SK-N-SH treated with all-trans-retinoic acid at 6 μM for 48 hours (cell line): ENCODE measurements around the gene ZBTB46.

Experiments used
- ATAC-seq: fragments of 200-7000 bp; cut with Tn5 transposase; 3 replicates; pipeline ENCODE4 v1.9.1; 2020; ENCODE audit warnings: mild to moderate bottlenecking, moderate library complexity
- ARNTL ChIP-seq: fragments of 450-650 bp; formaldehyde crosslinking; IDR thresholded peaks from 2 replicates; pipeline ENCODE4 v1.5.0; 2020; ENCODE audit warnings: low read depth, mild to moderate bottlenecking, moderate library complexity, borderline replicate concordance
- BACH2 ChIP-seq: fragments of 250-450 bp; sonication (Bioruptor Pico); IDR thresholded peaks from 2 replicates; pipeline ENCODE4 v1.9.0; 2021; ENCODE audit warnings: mild to moderate bottlenecking, borderline replicate concordance
- CREB5 ChIP-seq: fragments of 250-450 bp; sonication (Bioruptor Pico); IDR thresholded peaks from 2 replicates; pipeline ENCODE4 v1.5.1; 2020; ENCODE audit warnings: low read depth, mild to moderate bottlenecking, moderate library complexity
- CSDC2 ChIP-seq: fragments of 250-450 bp; sonication (Bioruptor Pico); IDR thresholded peaks from 2 replicates; pipeline ENCODE4 v1.5.0; 2020; ENCODE audit warnings: mild to moderate bottlenecking, moderate library complexity
- CSRNP3 ChIP-seq: fragments of 250-450 bp; sonication (Bioruptor Pico); IDR thresholded peaks from 2 replicates; pipeline ENCODE4 v1.5.1; 2021; ENCODE audit warnings: mild to moderate bottlenecking, moderate library complexity
- ESRRG ChIP-seq: fragments of 250-450 bp; sonication (Bioruptor Pico); IDR thresholded peaks from 2 replicates; pipeline ENCODE4 v1.6.1; 2021; ENCODE audit warnings: mild to moderate bottlenecking
- GLIS3 ChIP-seq: fragments of 250-450 bp; sonication (Bioruptor Pico); IDR thresholded peaks from 2 replicates; pipeline ENCODE4 v1.5.0; 2020; ENCODE audit warnings: mild to moderate bottlenecking, moderate library complexity
- ISL1 ChIP-seq: fragments of 250-450 bp; sonication (Bioruptor Pico); IDR thresholded peaks from 2 replicates; pipeline ENCODE4 v2.1.2; 2022; ENCODE audit warnings: mild to moderate bottlenecking, moderate library complexity
- OSR1 ChIP-seq: fragments of 250-450 bp; sonication (Bioruptor Pico); IDR thresholded peaks from 2 replicates; pipeline ENCODE4 v1.8.0; 2022; ENCODE audit warnings: moderate library complexity, mild to moderate bottlenecking, inconsistent platforms
- PATZ1 ChIP-seq: fragments of 250-450 bp; sonication (Bioruptor Pico); IDR thresholded peaks from 2 replicates; pipeline ENCODE4 v1.8.0; 2020; ENCODE audit warnings: mild to moderate bottlenecking, moderate library complexity, borderline replicate concordance
- POU6F1 ChIP-seq: fragments of 250-450 bp; sonication (Bioruptor Pico); IDR thresholded peaks from 2 replicates; pipeline ENCODE4 v1.8.0; 2021; ENCODE audit warnings: low read depth, mild to moderate bottlenecking, moderate library complexity, borderline replicate concordance
- PPARA ChIP-seq: fragments of 250-450 bp; sonication (Bioruptor Pico); IDR thresholded peaks from 2 replicates; pipeline ENCODE4 v1.5.0; 2020; ENCODE audit warnings: mild to moderate bottlenecking, borderline replicate concordance
- RARB ChIP-seq: fragments of 250-450 bp; sonication (Bioruptor Pico); IDR thresholded peaks from 2 replicates; pipeline ENCODE4 v1.8.0; 2021; ENCODE audit warnings: mild to moderate bottlenecking, moderate library complexity
- SNAI2 ChIP-seq: fragments of 250-450 bp; sonication (Bioruptor Pico); IDR thresholded peaks from 2 replicates; pipeline ENCODE4 v1.5.0; 2020; ENCODE audit warnings: mild to moderate bottlenecking, moderate library complexity
- TCF4 ChIP-seq: fragments of 250-450 bp; sonication (Bioruptor Pico); IDR thresholded peaks from 2 replicates; pipeline ENCODE4 v1.8.0; 2021; ENCODE audit warnings: mild to moderate bottlenecking, moderate library complexity, borderline replicate concordance
- TOX ChIP-seq: fragments of 250-450 bp; sonication (Bioruptor Pico); IDR thresholded peaks from 2 replicates; pipeline ENCODE4 v1.8.0; 2021; ENCODE audit warnings: mild to moderate bottlenecking, moderate library complexity, borderline replicate concordance
- TSHZ2 ChIP-seq: fragments of 250-450 bp; sonication (Bioruptor Pico); IDR thresholded peaks from 2 replicates; pipeline ENCODE4 v1.5.0; 2020; ENCODE audit warnings: mild to moderate bottlenecking, moderate library complexity
- ZC3H10 ChIP-seq: fragments of 250-450 bp; sonication (Bioruptor Pico); IDR thresholded peaks from 2 replicates; pipeline ENCODE4 v1.5.1; 2021; ENCODE audit warnings: mild to moderate bottlenecking, moderate library complexity
- ZFP3 ChIP-seq: fragments of 250-450 bp; sonication (Bioruptor Pico); IDR thresholded peaks from 2 replicates; pipeline ENCODE4 v1.5.0; 2020; ENCODE audit warnings: mild to moderate bottlenecking, moderate library complexity
- ZNF565 ChIP-seq: fragments of 450-650 bp; formaldehyde crosslinking; conservative IDR thresholded peaks from 2 replicates; pipeline ENCODE4 v1.5.0; 2020; ENCODE audit warnings: low read depth, mild to moderate bottlenecking, moderate library complexity
- ZNF70 ChIP-seq: fragments of 450-650 bp; formaldehyde crosslinking; IDR thresholded peaks from 2 replicates; pipeline ENCODE4 v1.5.0; 2020; ENCODE audit warnings: mild to moderate bottlenecking, moderate library complexity

The ZBTB46 gene

GRCh38 chr20:63856098-63856511, 25.0 kb upstream of the ZBTB46 start:
- no peak for ATAC-seq
- TF ChIP-seq GLIS3 (no peak), ZFP3 (CRISPR knock-in tag) (no peak), POU6F1 (no peak), ZNF565 (CRISPR knock-in tag) (no peak), ZNF70 (CRISPR knock-in tag) (no peak), PATZ1 (CRISPR knock-in tag) (no peak), BACH2 (CRISPR knock-in tag) (no peak), CREB5 (CRISPR knock-in tag) (no peak), SNAI2 (no peak), ARNTL (CRISPR knock-in tag) (no peak), ESRRG (no peak), PPARA (CRISPR knock-in tag) (no peak), ISL1 (no peak), TOX (CRISPR knock-in tag) (no peak), OSR1 (CRISPR knock-in tag) (no peak), CSDC2 (CRISPR knock-in tag) (no peak)

- ATAC-seq = no peak
- TF ChIP-seq TOX (CRISPR knock-in tag) = no peak
- TF ChIP-seq ISL1 = no peak
- no peak for TF ChIP-seq PATZ1 (CRISPR knock-in tag)
- no peak for TF ChIP-seq ZC3H10 (CRISPR knock-in tag)
- TF ChIP-seq CSDC2 (CRISPR knock-in tag) = no peak
- no peak for TF ChIP-seq ESRRG
- TF ChIP-seq ZNF70 (CRISPR knock-in tag) = no peak
- TF ChIP-seq, all 23 proteins: peak for 0
These were observed 24.5 kb upstream of the ZBTB46 start for GRCh38 chr20:63855363-63856097.

GRCh38 chr20:63854766-63855362, 23.8 kb upstream of the ZBTB46 start:
- no peak for TF ChIP-seq ISL1
- no peak; the same call in 2 of the 3 replicates for ATAC-seq

GRCh38 chr20:63854069-63854765, 23.2 kb upstream of the ZBTB46 start:
- TF ChIP-seq POU6F1 (no peak), TCF4 (no peak), ZC3H10 (CRISPR knock-in tag) (no peak), CSRNP3 (CRISPR knock-in tag) (no peak), TSHZ2 (CRISPR knock-in tag) (no peak), RARB (CRISPR knock-in tag) (no peak), OSR1 (CRISPR knock-in tag) (no peak), ARNTL (CRISPR knock-in tag) (no peak), TOX (CRISPR knock-in tag) (no peak), ZFP3 (CRISPR knock-in tag) (no peak)
- no peak; the same call in 2 of the 3 replicates for ATAC-seq
